Activated CD4-positive, CD25-positive, alpha-beta regulatory T cell treated with anti-CD3 and anti-CD28 coated beads, Interleukin-2, amount 50 U/mL, for 24 hours (primary cell): Measurements from ENCODE around the gene MNX1.

Experiments
- ATAC-seq, 2 donors: fragments of 150-1000 bp; cut with Tn5 transposase; one replicate each; pipeline ENCODE4 v1.10.0; 2021; ENCODE audit warnings: mild to moderate bottlenecking in 1 of 2, moderate library complexity in 1 of 2

The MNX1 gene

GRCh38 chr7:156966387-156966786 lies 44.1 kb downstream of the MNX1 start:
- no peak for ATAC-seq

GRCh38 chr7:156964971-156965370 lies 45.5 kb downstream of the MNX1 start:
- ATAC-seq = no peak

DNA sequence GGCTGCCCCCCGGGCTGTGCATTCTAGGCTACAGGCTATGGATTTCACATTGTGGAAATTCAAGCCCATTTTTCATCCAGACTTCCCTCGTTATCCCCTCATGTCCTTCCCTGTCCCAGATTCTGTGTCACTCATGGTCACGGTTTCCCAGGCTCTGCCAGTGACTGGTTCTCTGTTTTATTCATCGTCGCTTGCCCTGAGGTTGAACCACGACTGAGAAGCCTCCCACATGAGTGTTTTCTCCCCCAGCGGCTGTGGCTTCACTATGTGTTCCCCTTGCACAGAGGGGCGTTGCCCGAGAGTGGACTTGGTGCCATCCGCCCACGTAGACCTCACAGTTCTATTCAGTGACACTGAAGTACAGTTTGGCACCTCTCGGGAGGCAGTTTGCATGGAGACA lies 47.0 kb downstream of the MNX1 start:
- no peak for ATAC-seq

- ATAC-seq = no peak
Measured at GRCh38 chr7:156962897-156963296, 47.6 kb downstream of the MNX1 start.

DNA sequence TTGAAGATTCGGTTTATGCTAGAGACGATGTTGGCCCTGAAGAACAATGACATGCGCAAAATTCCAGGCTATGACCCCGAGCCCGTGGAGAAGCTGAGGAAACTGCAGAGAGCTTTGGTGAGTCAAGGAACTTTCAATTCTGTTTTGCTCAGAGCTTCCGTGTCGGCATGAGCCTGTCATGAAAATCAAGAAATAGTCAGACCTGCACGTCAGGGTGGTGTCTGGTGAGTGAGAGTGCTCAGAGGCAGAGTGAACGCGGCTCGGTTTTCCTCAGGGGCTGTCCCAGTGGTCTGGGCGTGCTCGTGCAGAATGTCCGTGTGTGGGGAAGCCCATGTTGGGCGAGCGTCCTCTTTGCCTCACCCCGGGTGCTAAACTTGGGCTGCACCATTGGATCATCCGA lies 48.3 kb downstream of the MNX1 start:
- no peak for ATAC-seq

GRCh38 chr7:156956727-156957126 lies 53.7 kb downstream of the MNX1 start:
- ATAC-seq = no peak

DNA sequence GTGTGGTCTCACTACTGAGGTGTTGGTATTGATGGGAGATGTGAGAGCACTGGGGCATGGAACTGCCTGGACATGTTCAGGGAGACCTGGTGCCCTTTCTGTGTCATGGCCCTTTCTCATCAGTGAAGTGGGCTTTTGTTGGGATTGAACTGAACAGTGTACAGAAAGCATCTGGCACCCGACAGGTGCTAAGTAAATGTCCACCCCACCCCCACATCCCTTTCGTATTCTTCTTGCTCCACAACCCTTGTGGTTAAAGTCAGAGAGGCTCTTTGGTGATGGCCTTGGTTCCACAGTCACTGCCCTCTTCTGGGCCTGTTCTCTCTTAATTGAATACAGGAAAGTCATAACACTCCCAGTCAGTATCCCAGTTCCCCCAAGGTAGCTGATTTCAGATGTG lies 55.5 kb downstream of the MNX1 start:
- no peak for ATAC-seq
